ENCODE results near the gene VPS26C. TPM values are rescaled to one million over a fixed set of nuclear protein-coding genes. Genes with fewer than 3 reads are reported as not detected.

VPS26C gene
- total and polyA plus RNA-seq, 4 donors: 19.8 to 61.1 (median 42.9) TPM

DNA sequence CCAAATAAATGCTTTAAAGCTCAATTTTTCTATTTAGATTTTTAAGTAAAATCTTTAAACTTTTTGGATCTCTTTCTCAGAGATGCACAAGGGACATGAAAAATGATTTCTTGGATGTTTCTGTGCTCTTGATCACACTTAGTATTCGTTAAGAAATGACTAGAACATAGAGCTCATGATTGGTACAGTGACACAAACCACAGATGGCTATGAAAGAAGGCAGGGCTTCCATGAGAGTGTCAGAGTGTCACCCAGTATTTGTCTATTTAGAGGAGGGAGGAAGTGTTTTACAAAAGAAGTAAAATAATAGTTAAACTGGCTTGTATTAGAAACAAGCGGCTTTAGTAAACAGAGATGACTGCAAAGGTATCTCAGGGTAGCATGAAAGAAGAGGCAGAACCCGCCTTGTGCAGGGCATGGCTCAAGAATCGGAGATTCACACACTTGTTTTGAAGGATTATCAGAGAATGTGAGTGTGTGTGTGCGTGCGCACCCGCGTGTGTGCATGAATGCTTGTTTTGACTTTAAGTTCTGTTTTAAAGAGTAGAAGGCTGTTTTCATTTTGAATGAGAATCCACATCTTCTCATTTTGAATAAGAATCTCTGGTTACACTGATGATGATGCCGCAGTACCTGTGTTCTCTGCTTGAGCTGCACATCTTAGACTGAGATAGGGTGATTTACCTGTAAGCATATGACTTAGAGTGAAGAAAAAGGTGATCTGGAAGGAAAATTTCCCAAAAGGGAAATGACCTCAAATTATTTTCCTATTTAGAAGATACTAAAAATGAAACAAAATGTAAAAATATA, 82.1 kb downstream of the VPS26C start:
- no peak overlapping the region for H3K27ac ChIP-seq (ENCODE audit: low read depth in 1 of 2, low read length in 1 of 2)
- WGBS, 2 donors: 95 to 97% methylated on average over 9 of the region's 9 CpGs

DNA sequence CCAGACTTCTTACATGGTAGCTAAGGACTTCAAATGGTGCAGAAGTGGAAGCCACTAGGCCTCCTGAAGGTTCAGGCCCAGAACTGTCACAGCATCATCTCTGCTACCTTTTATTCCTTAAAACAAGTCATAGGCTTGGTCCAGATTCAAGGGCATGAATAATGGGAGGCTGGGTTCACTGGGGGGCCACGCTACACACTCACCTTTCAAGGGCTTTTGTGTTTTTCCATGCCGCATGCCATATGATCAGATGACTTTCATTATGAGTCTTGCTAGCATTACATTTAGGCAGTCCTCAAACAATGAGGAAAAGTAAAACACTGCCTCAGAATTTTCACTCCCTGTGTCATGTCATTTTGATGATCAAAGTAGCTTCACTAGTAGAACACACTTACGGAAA, 83.4 kb downstream of the VPS26C start:
- Histone ChIP-seq H3K9me3 (ENCODE audit: control insufficient read depth in 4 of 4, insufficient read depth in 3 of 4, low read length in 3 of 4) (no peaks in the 10 kb centered on the region), H3K4me3 (no peak overlapping the region), H3K9ac (ENCODE audit: insufficient read depth in 1 of 2, low read length in 2 of 2) (no peak overlapping the region), H3K27ac (ENCODE audit: low read depth in 1 of 2, low read length in 1 of 2) (no peak overlapping the region), H3K4me1 (ENCODE audit: control insufficient read depth in 5 of 5, insufficient read depth in 5 of 5, low read length in 5 of 5) (peaks cover 0 to 3% (median 0%) of the 10 kb centered on the region in 5 donors), H3K27me3 (ENCODE audit: control insufficient read depth in 3 of 3, insufficient read depth in 3 of 3, low read length in 2 of 3) (no peaks in the 10 kb centered on the region), H3K36me3 (ENCODE audit: control insufficient read depth in 4 of 4, insufficient read depth in 4 of 4, low read length in 4 of 4) (peaks cover 18 to 43% (median 28%) of the 10 kb centered on the region in 4 donors)
- TF ChIP-seq, protein P1, sequence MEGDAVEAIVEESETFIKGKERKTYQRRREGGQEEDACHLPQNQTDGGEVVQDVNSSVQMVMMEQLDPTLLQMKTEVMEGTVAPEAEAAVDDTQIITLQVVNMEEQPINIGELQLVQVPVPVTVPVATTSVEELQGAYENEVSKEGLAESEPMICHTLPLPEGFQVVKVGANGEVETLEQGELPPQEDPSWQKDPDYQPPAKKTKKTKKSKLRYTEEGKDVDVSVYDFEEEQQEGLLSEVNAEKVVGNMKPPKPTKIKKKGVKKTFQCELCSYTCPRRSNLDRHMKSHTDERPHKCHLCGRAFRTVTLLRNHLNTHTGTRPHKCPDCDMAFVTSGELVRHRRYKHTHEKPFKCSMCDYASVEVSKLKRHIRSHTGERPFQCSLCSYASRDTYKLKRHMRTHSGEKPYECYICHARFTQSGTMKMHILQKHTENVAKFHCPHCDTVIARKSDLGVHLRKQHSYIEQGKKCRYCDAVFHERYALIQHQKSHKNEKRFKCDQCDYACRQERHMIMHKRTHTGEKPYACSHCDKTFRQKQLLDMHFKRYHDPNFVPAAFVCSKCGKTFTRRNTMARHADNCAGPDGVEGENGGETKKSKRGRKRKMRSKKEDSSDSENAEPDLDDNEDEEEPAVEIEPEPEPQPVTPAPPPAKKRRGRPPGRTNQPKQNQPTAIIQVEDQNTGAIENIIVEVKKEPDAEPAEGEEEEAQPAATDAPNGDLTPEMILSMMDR (IDR thresholded peaks at IDR 0.05; ENCODE audit: control extremely low read depth, extremely low read depth): no peak
- no peak for ATAC-seq (ENCODE audit: insufficient read depth, low FRiP score)
- no peak for DNase-seq
- 95 to 98% methylated on average over 3 of the region's 3 CpGs for WGBS, 2 donors

More for the DNA sequence above, 82.1 kb downstream of the VPS26C start:
- ATAC-seq (ENCODE audit: insufficient read depth, low FRiP score): no peak
- TF ChIP-seq, protein P1 (IDR thresholded peaks at IDR 0.05; ENCODE audit: control extremely low read depth, extremely low read depth): no peak
- peaks cover 16 to 40% (median 27%) of the 10 kb centered on the region in 4 donors for H3K36me3 ChIP-seq (ENCODE audit: control insufficient read depth in 4 of 4, insufficient read depth in 4 of 4, low read length in 4 of 4)
- no peaks in the 10 kb centered on the region for H3K27me3 ChIP-seq (ENCODE audit: control insufficient read depth in 3 of 3, insufficient read depth in 3 of 3, low read length in 2 of 3)
- no peak overlapping the region for H3K4me3 ChIP-seq
- peaks cover 0 to 3% (median 0%) of the 10 kb centered on the region in 5 donors for H3K4me1 ChIP-seq (ENCODE audit: control insufficient read depth in 5 of 5, insufficient read depth in 5 of 5, low read length in 5 of 5)
- H3K9me3 ChIP-seq (ENCODE audit: control insufficient read depth in 4 of 4, insufficient read depth in 3 of 4, low read length in 3 of 4): no peaks in the 10 kb centered on the region
- no peak overlapping the region for H3K9ac ChIP-seq (ENCODE audit: insufficient read depth in 1 of 2, low read length in 2 of 2)
- no peak for DNase-seq

DNA sequence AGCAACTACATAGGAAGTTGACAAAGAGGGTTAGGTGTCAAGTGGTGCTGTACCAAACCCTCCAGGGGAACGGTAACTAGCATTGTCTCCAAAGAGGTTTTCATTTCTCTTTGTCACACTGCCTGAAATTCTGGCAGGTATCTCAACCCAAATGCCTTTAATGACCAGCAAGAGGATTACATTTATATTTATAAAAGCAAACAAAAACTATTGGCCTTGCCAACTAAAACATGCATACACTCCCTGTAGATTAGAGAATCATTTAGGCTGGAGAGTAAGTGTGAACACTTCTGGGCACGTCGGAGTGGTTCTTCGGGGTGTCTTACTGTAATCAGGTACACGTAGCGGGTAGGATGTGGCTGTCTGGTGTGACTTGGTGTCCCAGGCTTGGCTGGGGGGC, 84.9 kb downstream of the VPS26C start:
- no peak overlapping the region for H3K9ac ChIP-seq (ENCODE audit: insufficient read depth in 1 of 2, low read length in 2 of 2)
- peaks cover 0 to 3% (median 0%) of the 10 kb centered on the region in 5 donors for H3K4me1 ChIP-seq (ENCODE audit: control insufficient read depth in 5 of 5, insufficient read depth in 5 of 5, low read length in 5 of 5)
- ATAC-seq (ENCODE audit: insufficient read depth, low FRiP score) (no peak), DNase-seq (no peak)
- TF ChIP-seq, protein P1 (IDR thresholded peaks at IDR 0.05; ENCODE audit: control extremely low read depth, extremely low read depth): no peak
- no peak overlapping the region for H3K27ac ChIP-seq (ENCODE audit: low read depth in 1 of 2, low read length in 1 of 2)
- no peaks in the 10 kb centered on the region for H3K9me3 ChIP-seq (ENCODE audit: control insufficient read depth in 4 of 4, insufficient read depth in 3 of 4, low read length in 3 of 4)
- H3K4me3 ChIP-seq: no peak overlapping the region
- WGBS, 2 donors: 73 to 92% methylated on average over 6 of the region's 6 CpGs
- H3K36me3 ChIP-seq (ENCODE audit: control insufficient read depth in 4 of 4, insufficient read depth in 4 of 4, low read length in 4 of 4): peaks cover 17 to 35% (median 21%) of the 10 kb centered on the region in 4 donors
- no peaks in the 10 kb centered on the region for H3K27me3 ChIP-seq (ENCODE audit: control insufficient read depth in 3 of 3, insufficient read depth in 3 of 3, low read length in 2 of 3)
